HepG2 (cell line): ENCODE measurements around the gene GTF2A1L. TPM values are rescaled to one million over a fixed set of nuclear protein-coding genes. Genes with fewer than 3 reads are reported as not detected.
"Not testable (repeated sequence)": the region's sequence is repeated elsewhere in the genome, so short reads cannot be mapped to it uniquely, and the experiment has no call there.

Experiments
- ATAC-seq: fragments of 200-7000 bp; cut with Tn5 transposase; 3 replicates; pipeline ENCODE4 v1.9.1; 2020; ENCODE audit warnings: mild to moderate bottlenecking, moderate library complexity
- BruUV-seq: library from RNA; stranded (reverse); fragments of 400-500 nt; replicated peaks from 2 replicates; lab custom pipeline; 2021; lab: Mats Ljungman, UMichigan
- CTCF ChIA-PET: fragments of 300-600 bp; formaldehyde crosslinking; extraction: SDS; loops from one replicate; lab custom pipeline; 2021; ENCODE audit warnings: low total read pairs, inconsistent platforms, low intra/inter-chr PET ratio; lab: Yijun Ruan, JAX
- POLR2A ChIA-PET: fragments of 350-600 bp; sonication (Branson Sonifier 250); formaldehyde crosslinking; loops from one replicate; lab custom pipeline; 2020; ENCODE audit warnings: antibody characterized with exemption, inconsistent platforms; lab: Yijun Ruan, JAX
- DNase-seq: peaks from one replicate; pipeline ENCODE4 v3.0.0-alpha.2; 2015; ENCODE audit warnings: low spot score
- FAIRE-seq: peaks from 3 replicates; lab custom pipeline; 2011; peaks lifted over from hg19 to GRCh38; lab: Jason Lieb, UNC
- H2AFZ ChIP-seq: one replicate; pipeline ENCODE4 v1.6.1; 2011; ENCODE audit warnings: low read length, inconsistent platforms
- H3K27ac ChIP-seq: fragments of 300-600 bp; 3 replicates; pipeline ENCODE4 v1.8.0; 2011; ENCODE audit warnings: mixed run types, mild to moderate bottlenecking, mixed read lengths, low read length, inconsistent platforms; ENCODE audit not compliant: insufficient read depth; ENCODE audit errors: extremely low read length
- H3K27me3 ChIP-seq, 2 experiments: fragments of 200-600 bp in 1 of 2; 2 replicates in 1 of 2; 3 replicates in 1 of 2; pipeline versions ENCODE4 v1.6.0 to v1.8.0; 2011; ENCODE audit warnings: low read length in 2 of 2, mild to moderate bottlenecking in 2 of 2, moderate library complexity in 2 of 2, inconsistent platforms in 1 of 2; ENCODE audit not compliant: insufficient read depth in 2 of 2, control insufficient read depth in 1 of 2
- H3K36me3 ChIP-seq, 2 experiments: fragments of 200-600 bp in 1 of 2; replicated peaks in 1 of 2; 2 replicates in 1 of 2; 3 replicates in 1 of 2; pipeline versions ENCODE4 v1.5.1 to v1.8.0; 2011; ENCODE audit warnings: low read length in 2 of 2, inconsistent platforms in 1 of 2; ENCODE audit not compliant: insufficient read depth in 2 of 2, control insufficient read depth in 1 of 2
- H3K4me1 ChIP-seq: 2 replicates; pipeline ENCODE4 v1.5.1; 2012; ENCODE audit warnings: low read length, inconsistent platforms; ENCODE audit not compliant: insufficient read depth
- H3K4me2 ChIP-seq: 2 replicates; pipeline ENCODE4 v1.6.0; 2011; ENCODE audit warnings: low read depth, low read length, inconsistent platforms
- H3K4me3 ChIP-seq, 3 experiments: fragments of 200-600 bp in 1 of 3; sonication (generic), shearing (Covaris generic) in 1 of 3; replicated peaks in 1 of 3; 2 replicates each; pipeline ENCODE4 v1.5.1; 2011 to 2016; ENCODE audit warnings: low read length in 3 of 3, inconsistent platforms in 2 of 3, low read depth in 2 of 3, mild to moderate bottlenecking in 2 of 3, control low read depth in 1 of 3, mixed read lengths in 1 of 3; ENCODE audit not compliant: insufficient read depth in 1 of 3
- H3K79me2 ChIP-seq: one replicate; pipeline ENCODE4 v1.6.1; 2011; ENCODE audit warnings: low read length, inconsistent platforms; ENCODE audit not compliant: insufficient read depth
- H3K9ac ChIP-seq: 2 replicates; pipeline ENCODE4 v1.6.0; 2011; ENCODE audit warnings: mild to moderate bottlenecking, low read depth, low read length, inconsistent platforms; ENCODE audit not compliant: insufficient read depth
- H3K9me3 ChIP-seq: 2 replicates; pipeline ENCODE4 v1.5.1; 2012; ENCODE audit warnings: mild to moderate bottlenecking, low read length
- H4K20me1 ChIP-seq: 2 replicates; pipeline ENCODE4 v1.6.0; 2011; ENCODE audit warnings: inconsistent platforms, mild to moderate bottlenecking, low read length, moderate library complexity; ENCODE audit not compliant: insufficient read depth
- KMT2B ChIP-seq: IDR thresholded peaks from 2 replicates; pipeline ENCODE4 v1.6.1; 2016; ENCODE audit warnings: missing genetic modification reagents, missing compliant biosample characterization
- RBM39 ChIP-seq: fragments of 200-400 bp; formaldehyde crosslinking; IDR thresholded peaks from one replicate; pipeline ENCODE4 v1.6.1; 2018; ENCODE audit warnings: antibody characterized with exemption, mild to moderate bottlenecking, low read depth, low read length; ENCODE audit not compliant: poor library complexity, severe bottlenecking
- ZNF362 ChIP-seq: sonication (generic); formaldehyde crosslinking; IDR thresholded peaks from 2 replicates; pipeline ENCODE4 v1.4.0; 2020; ENCODE audit warnings: missing genetic modification reagents, mild to moderate bottlenecking, borderline replicate concordance
- WGBS: methylation state at CpG from one replicate; pipeline ENCODE4 v1.1.6; 2017; ENCODE audit warnings: low lambda C conversion rate; 5-methylcytosine and 5-hydroxymethylcytosine counted together
- in situ Hi-C: cut with HindIII; loops from 2 replicates; pipeline ENCODE4 v1.10.0; 2017; ENCODE audit warnings: low pct_unique_long_range_greater_than_20kb; ENCODE audit not compliant: extremely low pct_ligation_motif_present
- intact Hi-C: fragments of 100-400 bp; cut with micrococcal nuclease; formaldehyde crosslinking; loops from one replicate; pipeline ENCODE4 v1.10.0; 2022; ENCODE audit not compliant: unreplicated experiment
- polyA plus RNA-seq, 8 experiments: library from polyadenylated mRNA; depleted of rRNA in 3 of 8; stranded (reverse) in 7 of 8; unstranded in 1 of 8; fragments of >200 nt; fragmentation: Illumina TruSeq in 4 of 8; extraction: Trizol in 4 of 8; gene quantifications; 2 replicates each; pipeline versions ENCODE4 v1.2.1 to v1.2.3, GENCODE V29; 2011 to 2016; ENCODE audit warnings: low read depth in 4 of 8, missing spikeins in 1 of 8, mixed read lengths in 1 of 8; ENCODE audit not compliant: insufficient read depth in 1 of 8
- total RNA-seq, 5 experiments: library from RNA; depleted of rRNA; stranded (reverse); fragments of >200 nt; fragmentation: Illumina TruSeq; extraction: Trizol; gene quantifications; 2 replicates each; pipeline ENCODE4 v1.2.3, GENCODE V29; 2016; ENCODE audit warnings: low read depth in 1 of 5
- TF ChIP-seq, protein P1 (sequence below): sonication (generic); formaldehyde crosslinking; IDR thresholded peaks from 2 replicates; pipeline ENCODE4 v1.5.0; 2020; ENCODE audit warnings: mild to moderate bottlenecking, missing genetic modification reagents, moderate library complexity

GTF2A1L gene
- total and polyA plus RNA-seq, 2 of the 13 experiments (the other 11 are each of a cell fraction or from before 2014, with no cell fraction given) = not detected

DNA sequence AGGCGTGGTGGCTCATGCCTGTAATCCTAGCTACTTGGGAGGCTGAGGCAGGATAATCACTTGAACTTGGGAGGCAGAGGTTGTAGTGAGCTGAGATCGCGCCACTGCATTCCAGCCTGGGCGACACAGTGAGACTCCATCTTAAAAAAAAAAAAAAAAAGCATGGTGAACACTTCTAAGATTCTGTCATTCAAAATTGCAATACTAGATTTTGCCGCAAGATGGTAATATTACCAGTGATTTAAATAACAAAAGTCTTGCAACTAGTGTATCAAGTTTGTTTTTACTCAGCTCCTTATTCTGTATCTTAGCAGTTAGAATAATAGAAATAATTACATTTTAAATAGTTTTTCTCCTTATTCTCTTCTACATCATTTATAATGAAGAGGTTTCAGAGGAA, 5.0 kb downstream of the GTF2A1L start:
- H4K20me1 ChIP-seq, H3K27ac ChIP-seq, H3K9ac ChIP-seq, H2AFZ ChIP-seq, H3K79me2 ChIP-seq, H3K9me3 ChIP-seq, CTCF ChIA-PET, in situ Hi-C loops, ATAC-seq, H3K27me3 ChIP-seq, BruUV-seq, H3K36me3 ChIP-seq, H3K4me3 ChIP-seq, FAIRE-seq, H3K4me2 ChIP-seq, H3K4me1 ChIP-seq, POLR2A ChIA-PET, intact Hi-C loops: not testable (repeated sequence)
- TF ChIP-seq ZNF362 (CRISPR knock-in tag) = 0 out of 2 replicates have a peak, but pooled peaks have one; percentile 49
- WGBS = 30% methylated on average over 5 of the region's 5 CpGs
- DNase-seq = peak; percentile 20

DNA sequence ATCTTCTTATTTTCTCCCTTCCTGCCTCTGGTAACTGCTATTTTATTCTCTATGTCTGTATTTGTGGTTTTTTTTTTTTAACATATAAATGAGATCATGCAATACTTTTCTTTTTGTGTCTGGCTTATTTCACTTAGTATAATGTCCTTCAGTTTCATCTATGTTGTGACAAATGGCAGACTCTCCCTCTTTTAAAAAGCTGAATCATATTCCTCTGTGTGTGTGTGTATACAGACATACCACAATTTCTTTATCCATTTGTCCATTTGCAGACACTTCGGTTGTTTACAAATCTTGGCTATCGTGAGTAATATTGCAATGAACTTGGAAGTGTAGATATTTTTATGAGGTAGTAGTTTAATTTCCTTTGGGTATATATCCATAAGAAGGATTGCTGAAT, 7.0 kb downstream of the GTF2A1L start:
- no TSS peak for BruUV-seq
- ChIA-PET POLR2A (no interaction called here), CTCF (no interaction called here)
- no peak overlapping the region for H3K4me2 ChIP-seq
- no peak for TF ChIP-seq RBM39
- TF ChIP-seq, protein P1, sequence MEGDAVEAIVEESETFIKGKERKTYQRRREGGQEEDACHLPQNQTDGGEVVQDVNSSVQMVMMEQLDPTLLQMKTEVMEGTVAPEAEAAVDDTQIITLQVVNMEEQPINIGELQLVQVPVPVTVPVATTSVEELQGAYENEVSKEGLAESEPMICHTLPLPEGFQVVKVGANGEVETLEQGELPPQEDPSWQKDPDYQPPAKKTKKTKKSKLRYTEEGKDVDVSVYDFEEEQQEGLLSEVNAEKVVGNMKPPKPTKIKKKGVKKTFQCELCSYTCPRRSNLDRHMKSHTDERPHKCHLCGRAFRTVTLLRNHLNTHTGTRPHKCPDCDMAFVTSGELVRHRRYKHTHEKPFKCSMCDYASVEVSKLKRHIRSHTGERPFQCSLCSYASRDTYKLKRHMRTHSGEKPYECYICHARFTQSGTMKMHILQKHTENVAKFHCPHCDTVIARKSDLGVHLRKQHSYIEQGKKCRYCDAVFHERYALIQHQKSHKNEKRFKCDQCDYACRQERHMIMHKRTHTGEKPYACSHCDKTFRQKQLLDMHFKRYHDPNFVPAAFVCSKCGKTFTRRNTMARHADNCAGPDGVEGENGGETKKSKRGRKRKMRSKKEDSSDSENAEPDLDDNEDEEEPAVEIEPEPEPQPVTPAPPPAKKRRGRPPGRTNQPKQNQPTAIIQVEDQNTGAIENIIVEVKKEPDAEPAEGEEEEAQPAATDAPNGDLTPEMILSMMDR (CRISPR knock-in tag) = no peak
- no peak for TF ChIP-seq KMT2B (CRISPR knock-in tag)
- no peak overlapping the region for H3K4me3 ChIP-seq
- in situ Hi-C loops (no loop called here), intact Hi-C loops (no loop called here)
- ATAC-seq = no peak
- no peaks in the 10 kb centered on the region for H3K79me2 ChIP-seq
- no peak overlapping the region for H3K9ac ChIP-seq
- 2% methylated on average over 2 of the region's 2 CpGs for WGBS
- no peak for DNase-seq
- peaks cover 5% of the 10 kb centered on the region; the same call in 1 of the 2 replicates for H3K9me3 ChIP-seq
- no peaks in the 10 kb centered on the region for H3K4me1 ChIP-seq
- no peaks in the 10 kb centered on the region for H4K20me1 ChIP-seq
- FAIRE-seq = no peak
- H2AFZ ChIP-seq = no peak overlapping the region
- no peak overlapping the region for H3K27ac ChIP-seq
- H3K36me3 ChIP-seq = no peaks in the 10 kb centered on the region
- H3K27me3 ChIP-seq = no peaks in the 10 kb centered on the region; a peak in 1 of 5 replicates
